NOMO-1 treated with DMSO at 0.1 percent for 48 hours (cell line): ENCODE data around the gene SPACA7.
"Not testable (repeated sequence)": the region's sequence is repeated elsewhere in the genome, so short reads cannot be mapped to it uniquely, and the experiment has no call there.

ENCODE experiments used
- DNase-seq: peaks from one replicate; lab custom pipeline; 2025; ENCODE audit not compliant: unreplicated experiment; lab: John Stamatoyannopoulos, UW

Gene SPACA7

GRCh38 chr13:112349681-112350080 lies 26.5 kb upstream of the SPACA7 start:
- DNase-seq: no peak

- no peak for DNase-seq
Observed at GRCh38 chr13:112350300-112350699, 25.9 kb upstream of the SPACA7 start.

DNA sequence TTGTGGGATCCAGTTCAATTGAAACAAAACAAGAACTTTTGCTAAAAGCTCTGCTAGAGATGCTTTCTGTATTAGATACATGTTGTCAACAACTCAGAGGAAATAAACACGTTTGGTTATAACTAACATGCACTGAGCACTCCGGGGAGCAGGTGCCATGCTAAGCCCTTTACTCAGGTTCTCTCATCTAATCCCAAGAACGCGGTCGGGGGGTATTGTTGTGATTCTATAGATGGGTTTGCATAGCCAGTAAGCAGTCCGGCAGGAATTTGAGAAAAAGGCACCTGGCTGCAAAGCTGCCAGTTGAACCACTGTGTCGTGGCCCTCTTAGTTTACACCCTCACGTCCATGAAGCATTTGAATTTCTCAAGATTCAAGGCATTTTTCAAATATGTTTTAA lies 24.3 kb upstream of the SPACA7 start:
- DNase-seq: no peak

GRCh38 chr13:112353856-112354255 lies 22.3 kb upstream of the SPACA7 start:
- no peak for DNase-seq

- DNase-seq: no peak
Observed at GRCh38 chr13:112354330-112355273, 21.6 kb upstream of the SPACA7 start.

GRCh38 chr13:112355274-112355838 lies 20.8 kb upstream of the SPACA7 start:
- no peak for DNase-seq

DNA sequence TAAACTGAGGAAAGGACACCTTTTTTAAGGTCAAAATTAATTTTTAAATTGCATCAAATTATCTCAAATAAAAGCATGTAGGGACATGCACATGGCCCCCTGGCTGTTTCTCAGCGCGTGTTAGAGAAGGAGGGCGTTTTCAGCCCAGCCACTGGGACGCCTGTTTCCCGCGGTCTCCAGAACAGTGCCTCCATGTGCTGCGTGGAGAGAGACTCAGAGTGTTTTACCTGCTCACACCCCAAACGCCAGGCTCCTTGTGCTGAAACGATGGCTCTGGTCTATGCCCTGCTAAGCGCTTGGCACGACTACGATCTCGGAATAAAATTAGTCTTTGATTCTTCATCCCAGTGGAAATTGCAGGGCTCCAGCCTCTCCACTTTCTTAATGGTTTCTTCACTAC lies 20.0 kb upstream of the SPACA7 start:
- no peak for DNase-seq

DNA sequence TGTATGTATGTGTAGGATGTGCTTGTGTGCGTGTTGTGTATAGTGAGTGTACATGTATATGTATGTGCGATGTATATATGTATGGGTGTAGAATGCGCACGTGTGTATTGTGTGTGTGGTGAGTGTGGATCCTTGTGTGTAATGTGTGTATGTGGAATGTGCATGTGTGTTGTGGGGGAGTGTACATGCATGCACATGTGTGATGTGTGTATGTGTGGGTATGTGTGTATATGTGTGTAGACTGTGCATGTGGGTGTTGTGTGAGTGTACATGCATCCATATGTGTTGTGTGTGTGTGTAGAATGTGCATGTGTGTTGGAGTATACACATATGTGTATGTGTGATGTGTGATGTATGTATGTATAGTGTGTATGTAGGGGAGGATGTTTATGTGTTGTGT lies 18.0 kb upstream of the SPACA7 start:
- no peak for DNase-seq

GRCh38 chr13:112362021-112362420 lies 14.1 kb upstream of the SPACA7 start:
- DNase-seq: no peak

GRCh38 chr13:112363867-112364528 lies 12.2 kb upstream of the SPACA7 start:
- DNase-seq: no peak

DNA sequence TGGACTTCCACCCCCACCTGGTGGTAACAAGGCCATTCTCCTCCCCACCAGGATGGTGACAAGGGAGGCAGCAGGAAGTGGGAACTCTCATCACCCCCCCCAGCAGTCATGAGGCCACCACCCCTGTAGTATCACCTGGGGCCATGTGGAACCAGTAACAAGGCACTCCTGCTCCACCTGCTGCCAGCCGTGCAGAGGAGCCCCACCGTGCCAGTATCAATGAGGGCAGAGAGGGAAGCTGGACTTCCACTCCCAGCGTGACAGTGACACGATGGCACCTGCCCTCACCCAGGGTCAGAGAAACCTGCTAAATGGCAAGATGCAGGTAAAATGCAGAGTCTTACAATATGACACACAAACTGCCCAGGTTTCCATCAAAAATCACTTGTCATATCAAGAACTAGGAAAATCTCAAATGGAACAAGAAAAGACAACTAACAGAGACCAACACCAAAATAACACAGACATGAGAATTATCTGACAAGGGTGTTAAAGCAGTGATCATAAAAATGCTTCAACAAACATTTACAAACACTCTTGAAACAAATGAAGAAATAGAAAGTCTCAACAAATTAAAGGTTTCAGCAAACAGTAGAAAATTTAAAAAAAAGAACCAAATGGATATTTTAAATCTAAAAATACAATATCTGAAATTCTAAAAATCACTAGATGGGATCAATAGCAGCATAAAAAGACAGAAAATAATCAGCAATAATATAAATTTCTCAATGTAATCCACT lies 9.1 kb upstream of the SPACA7 start:
- DNase-seq: no peak

DNA sequence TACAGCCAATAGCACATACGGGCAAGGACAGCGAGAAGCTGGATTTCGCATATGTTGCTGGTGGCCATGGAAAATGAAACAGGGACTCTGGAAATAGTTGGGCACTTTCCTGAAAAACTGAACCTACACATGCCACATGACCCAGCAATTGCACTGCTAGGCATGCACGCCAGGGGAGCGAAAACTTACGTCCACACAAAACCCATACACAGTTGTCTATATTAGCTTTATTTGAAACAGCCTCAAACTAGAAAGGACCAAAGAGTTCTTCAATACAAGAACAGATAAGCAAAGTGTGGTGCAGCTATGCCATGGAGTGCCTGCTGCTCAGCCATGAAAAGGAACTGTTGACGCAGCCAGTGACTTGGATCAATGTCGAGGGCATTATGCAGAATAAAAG lies 7.3 kb upstream of the SPACA7 start:
- DNase-seq: no peak

DNA sequence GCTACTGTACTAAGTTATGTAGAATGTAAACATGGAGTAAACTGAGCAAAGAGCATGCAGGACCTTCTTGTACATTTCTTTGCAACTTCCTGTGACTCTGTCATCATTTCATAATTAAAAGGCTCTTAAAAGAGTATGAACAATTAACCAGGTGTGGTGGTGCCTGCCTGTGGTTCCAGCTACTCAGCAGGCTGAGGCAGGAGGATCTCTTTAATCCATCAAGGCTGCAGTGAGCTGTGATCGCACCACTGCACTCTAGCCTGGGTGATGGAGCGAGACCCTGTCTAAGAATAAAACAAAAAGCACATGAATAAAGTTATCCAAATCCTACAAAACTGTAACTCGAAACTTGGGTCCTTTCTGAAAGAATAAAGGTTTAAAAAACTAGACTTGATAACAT lies 5.8 kb upstream of the SPACA7 start:
- no peak for DNase-seq

DNA sequence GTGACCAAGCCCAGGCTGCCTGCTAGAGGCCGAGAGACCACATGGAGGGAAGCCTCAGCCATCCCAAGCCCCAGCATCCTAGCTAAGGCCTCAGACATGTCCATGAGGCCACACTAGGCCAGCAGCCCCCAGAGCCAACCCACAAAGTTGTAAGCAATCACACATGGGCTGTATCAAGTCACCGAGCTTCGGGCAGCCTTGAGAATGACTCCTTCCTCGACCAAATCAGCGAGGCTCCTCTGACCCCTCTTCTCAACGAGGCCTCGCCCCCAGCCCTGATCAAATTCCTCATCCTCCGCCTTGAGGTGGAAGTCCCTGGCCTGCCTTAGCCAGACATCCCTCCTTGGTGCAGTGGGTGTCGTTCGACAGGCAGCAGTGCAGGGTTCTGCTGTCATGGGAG lies 1.9 kb upstream of the SPACA7 start:
- DNase-seq: no peak

- DNase-seq: no peak
Observed at GRCh38 chr13:112391746-112392145, 15.6 kb downstream of the SPACA7 start.

DNA sequence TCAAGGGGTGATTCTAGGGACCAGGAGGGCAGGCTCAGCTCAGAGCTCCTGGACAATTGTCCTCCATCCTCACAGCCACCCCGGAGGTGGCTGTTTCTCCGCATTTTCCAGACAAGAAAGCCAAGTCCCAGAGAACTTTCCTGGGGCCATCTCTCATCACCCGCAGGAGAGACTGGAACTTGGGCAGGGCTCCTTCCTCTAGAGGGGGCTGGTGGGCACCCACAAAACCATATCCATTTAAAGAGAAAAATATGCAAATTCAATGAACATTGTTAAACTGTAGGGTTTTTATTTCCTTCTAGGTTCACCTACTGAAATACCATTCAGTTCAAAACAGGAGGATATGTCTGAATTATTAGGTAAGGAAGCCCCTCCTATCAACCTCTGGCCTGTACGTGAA lies 16.6 kb downstream of the SPACA7 start:
- no peak for DNase-seq

- DNase-seq: not testable (repeated sequence)
Observed at GRCh38 chr13:112395022-112395421, 18.9 kb downstream of the SPACA7 start.

DNA sequence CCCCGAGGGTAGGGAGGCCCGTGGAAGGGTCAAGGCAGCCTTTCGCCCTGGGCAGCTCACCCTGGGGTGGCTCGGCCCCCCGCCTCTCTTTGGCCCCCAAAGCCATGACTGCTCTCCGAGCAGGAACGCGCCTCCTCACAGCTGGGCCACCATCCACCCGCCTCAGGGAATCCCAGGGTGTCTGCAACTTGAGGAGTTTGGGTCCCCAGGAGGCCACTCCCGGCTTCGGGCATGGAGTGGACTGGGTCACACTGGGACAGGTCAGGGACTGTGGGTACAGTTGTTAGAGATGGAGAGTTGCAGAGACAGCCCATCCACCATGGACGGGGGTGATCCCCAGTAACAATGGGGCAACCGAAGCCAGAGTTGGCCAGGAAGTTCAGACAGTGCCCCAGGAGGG lies 19.8 kb downstream of the SPACA7 start:
- not testable (repeated sequence) for DNase-seq

DNA sequence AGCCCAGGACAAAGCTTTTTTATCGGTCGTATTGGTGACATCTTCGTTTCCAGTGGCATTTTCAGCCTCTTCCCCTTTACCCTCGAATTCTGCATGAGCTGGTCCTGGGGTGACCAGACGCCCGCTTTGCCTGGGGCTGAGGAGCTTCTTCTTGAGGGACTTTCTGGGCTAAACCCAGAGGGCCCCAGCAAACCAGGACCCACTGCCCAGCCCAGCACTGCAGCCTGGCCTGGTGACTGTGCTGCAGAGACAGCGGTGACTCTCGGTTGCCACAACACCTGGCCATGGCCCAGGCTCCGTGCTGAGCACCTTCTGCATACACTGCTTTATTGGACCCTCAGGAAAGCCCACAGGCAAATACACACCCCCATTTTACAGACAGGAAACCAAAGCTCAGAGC lies 21.0 kb downstream of the SPACA7 start:
- no peak for DNase-seq

- not testable (repeated sequence) for DNase-seq
Observed at GRCh38 chr13:112398347-112398746, 22.2 kb downstream of the SPACA7 start.

DNA sequence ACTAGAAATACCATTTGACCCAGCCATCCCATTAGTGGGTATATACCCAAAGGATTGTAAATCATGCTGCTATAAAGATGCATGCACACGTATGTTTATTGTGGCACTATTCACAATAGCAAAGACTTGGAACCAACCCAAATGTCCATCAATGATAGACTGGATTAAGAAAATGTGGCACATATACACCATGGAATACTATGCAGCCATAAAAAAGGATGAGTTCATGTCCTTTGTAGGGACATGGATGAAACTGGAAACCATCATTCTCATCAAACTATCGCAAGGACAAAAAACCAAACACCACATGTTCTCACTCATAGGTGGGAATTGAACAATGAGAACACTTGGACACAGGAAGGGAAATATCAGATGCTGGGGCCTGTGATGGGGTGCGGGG lies 33.7 kb downstream of the SPACA7 start:
- DNase-seq: not testable (repeated sequence)
